A549 treated with AZD9567 at 1 μM for 4 hours (cell line): Measurements from ENCODE around the gene ADGRL3. TPM values are rescaled to one million over a fixed set of nuclear protein-coding genes. Genes with fewer than 3 reads are reported as not detected.

Experiments used
- total RNA-seq: library from RNA; stranded (reverse); fragments of 200-300 nt; extraction: Qiagen RNA extraction; gene quantifications from 5 replicates; pipeline ENCODE4 v1.2.3, GENCODE V29; 2022; ENCODE audit not compliant: insufficient read depth

ADGRL3 gene
- 0.01 to 0.06 TPM (median 0.06 TPM) in 3 of 5 replicates, not detected in the others for total RNA-seq

DNA sequence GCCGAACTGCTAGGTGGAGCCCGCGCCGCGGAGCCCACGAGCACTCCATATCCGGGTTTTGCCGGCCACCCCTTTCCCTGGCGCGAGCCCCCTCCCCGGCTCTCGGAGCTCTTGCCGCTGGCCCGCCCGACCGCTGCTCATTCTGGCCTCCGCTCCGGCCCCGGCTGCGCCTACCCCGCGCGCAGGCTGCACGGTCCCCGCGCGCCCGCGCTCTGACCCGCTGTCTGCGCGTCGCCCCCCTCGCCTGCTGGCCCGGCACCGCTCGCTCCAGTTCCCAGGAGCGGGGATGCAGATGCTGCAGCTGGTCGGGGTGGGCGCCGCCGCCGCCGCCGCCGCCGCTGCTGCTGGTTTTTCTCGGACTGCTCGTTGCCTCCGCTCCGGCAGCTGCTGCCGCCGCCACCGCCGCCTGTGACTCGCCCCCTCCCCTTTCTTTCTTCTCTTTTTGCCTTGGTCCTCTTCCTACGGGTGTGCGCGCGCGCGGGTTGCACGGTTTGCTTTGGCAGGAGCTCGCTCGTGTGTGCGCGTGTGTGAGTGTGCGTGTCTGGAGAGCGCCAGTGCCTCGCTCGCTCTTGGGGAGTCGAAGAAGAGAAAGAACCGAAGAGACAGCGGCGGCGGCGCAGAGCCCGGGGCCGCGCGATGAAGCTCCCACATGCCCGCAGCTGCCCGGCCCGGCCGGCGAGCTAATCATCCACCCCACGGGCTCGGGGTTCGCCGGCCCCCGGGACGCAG lies at the start of gene ADGRL3:
Gene ADGRL3 (plus strand): TSS at position 140 of the 729 bp plus-strand sequence.

